K562 (cell line): Measurements from ENCODE around the gene MKNK1. TPM values are rescaled to one million over a fixed set of nuclear protein-coding genes. Genes with fewer than 3 reads are reported as not detected.

ENCODE experiments used
- ATAC-seq: fragments of 200-7000 bp; cut with Tn5 transposase; 3 replicates; pipeline ENCODE4 v1.9.1; 2020; ENCODE audit warnings: moderate library complexity
- BruUV-seq: library from RNA; stranded (reverse); fragments of 400-500 nt; replicated peaks from 2 replicates; lab custom pipeline; 2021; lab: Mats Ljungman, UMichigan
- CTCF ChIA-PET: fragments of 300-600 bp; formaldehyde crosslinking; extraction: SDS; loops from one replicate; lab custom pipeline; 2021; ENCODE audit warnings: low intra/inter-chr PET ratio; lab: Yijun Ruan, JAX
- POLR2A ChIA-PET: fragments of 300-600, 350-650 bp; sonication (Branson Sonifier 250); formaldehyde crosslinking; extraction: SDS; loops from one replicate; lab custom pipeline; 2021; ENCODE audit warnings: antibody characterized with exemption, inconsistent platforms; lab: Yijun Ruan, JAX
- DNase-seq, 4 experiments: peaks; one replicate each; pipeline versions ENCODE4 v3.0.0 to v3.0.0-alpha.2; 2011 to 2018; ENCODE audit warnings: low spot score in 3 of 4, mixed read lengths in 3 of 4; ENCODE audit errors: extremely low read depth in 1 of 4
- FAIRE-seq: peaks from 2 replicates; lab custom pipeline; 2011; peaks lifted over from hg19 to GRCh38; lab: Jason Lieb, UNC
- H2AFZ ChIP-seq: 2 replicates; pipeline ENCODE4 v1.6.0; 2011; ENCODE audit warnings: low read depth, low read length, control low read depth, inconsistent platforms
- H3K27ac ChIP-seq: fragments of 200-600 bp; 3 replicates; pipeline ENCODE4 v1.8.0; 2011; ENCODE audit warnings: low read depth, mild to moderate bottlenecking, control low read depth, inconsistent platforms, low read length, moderate library complexity, mixed read lengths; ENCODE audit errors: extremely low read depth
- H3K27me3 ChIP-seq, 2 experiments: fragments of 300-600 bp in 1 of 2; 2 replicates in 1 of 2; 3 replicates in 1 of 2; pipeline versions ENCODE4 v1.6.0 to v1.8.0; 2011; ENCODE audit warnings: inconsistent platforms in 2 of 2, low read length in 2 of 2, mild to moderate bottlenecking in 1 of 2, mixed read lengths in 1 of 2, moderate library complexity in 1 of 2; ENCODE audit not compliant: control insufficient read depth in 2 of 2, insufficient read depth in 2 of 2
- H3K36me3 ChIP-seq: fragments of 300-600 bp; 3 replicates; pipeline ENCODE4 v1.8.0; 2011; ENCODE audit warnings: mild to moderate bottlenecking, low read length, inconsistent platforms; ENCODE audit not compliant: control insufficient read depth, insufficient read depth
- H3K4me1 ChIP-seq, 2 experiments: fragments of 200-600 bp in 1 of 2; replicated peaks in 1 of 2; 2 replicates in 1 of 2; 3 replicates in 1 of 2; pipeline versions ENCODE4 v1.5.1 to v1.8.0; 2011; ENCODE audit warnings: inconsistent platforms in 2 of 2, low read length in 2 of 2, mild to moderate bottlenecking in 1 of 2, mixed read lengths in 1 of 2, moderate library complexity in 1 of 2; ENCODE audit not compliant: control insufficient read depth in 2 of 2, insufficient read depth in 2 of 2
- H3K4me2 ChIP-seq: 2 replicates; pipeline ENCODE4 v1.6.1; 2011; ENCODE audit warnings: low read length, control low read depth, inconsistent platforms, mixed read lengths; ENCODE audit not compliant: insufficient read depth
- H3K4me3 ChIP-seq: fragments of 200-600 bp; sonication (generic), shearing (Covaris generic); 2 replicates; pipeline ENCODE4 v1.5.1; 2016; ENCODE audit warnings: control low read depth, inconsistent platforms
- H3K79me2 ChIP-seq: fragments of 200-600 bp; 3 replicates; pipeline ENCODE4 v1.8.0; 2011; ENCODE audit warnings: low read length, inconsistent platforms; ENCODE audit not compliant: control insufficient read depth, insufficient read depth
- H3K9ac ChIP-seq, 2 experiments: 2 replicates each; pipeline versions ENCODE4 v1.6.0 to v1.6.1; 2011; ENCODE audit warnings: low read depth in 2 of 2, low read length in 2 of 2, control low read depth in 1 of 2, inconsistent platforms in 1 of 2, mild to moderate bottlenecking in 1 of 2, mixed read lengths in 1 of 2; ENCODE audit not compliant: insufficient read depth in 1 of 2
- H3K9me1 ChIP-seq: one replicate; pipeline ENCODE4 v1.6.0; 2011; ENCODE audit warnings: inconsistent platforms, mild to moderate bottlenecking, low read length, moderate library complexity; ENCODE audit not compliant: control insufficient read depth, insufficient read depth
- H3K9me3 ChIP-seq: replicated peaks from 2 replicates; pipeline ENCODE4 v1.5.1; 2011; ENCODE audit warnings: low read depth, low read length, inconsistent platforms; ENCODE audit not compliant: control insufficient read depth, insufficient read depth
- H4K20me1 ChIP-seq: replicated peaks from 2 replicates; pipeline ENCODE4 v1.6.1; 2011; ENCODE audit warnings: low read length, inconsistent platforms, mixed read lengths; ENCODE audit not compliant: control insufficient read depth, insufficient read depth
- GATA2 ChIP-seq: sonication (generic); formaldehyde crosslinking; IDR thresholded peaks from 2 replicates; pipeline ENCODE4 v1.4.0; 2020; ENCODE audit warnings: mild to moderate bottlenecking, missing genetic modification reagents
- MYNN ChIP-seq, 2 experiments: sonication (generic); formaldehyde crosslinking in 1 of 2; IDR thresholded peaks; 2 replicates each; pipeline versions ENCODE4 v1.5.0 to v1.6.1; 2016 to 2020; ENCODE audit warnings: antibody characterized with exemption in 1 of 2, missing genetic modification reagents in 1 of 2
- NFE2 ChIP-seq: IDR thresholded peaks from 2 replicates; pipeline ENCODE4 v1.6.1; 2014; ENCODE audit warnings: antibody characterized with exemption, low read depth
- NFE2L1 ChIP-seq: fragments of 450-650 bp; IDR thresholded peaks from 2 replicates; pipeline ENCODE4 v1.6.1; 2016; ENCODE audit warnings: missing genetic modification characterization, low read depth, mild to moderate bottlenecking, missing compliant biosample characterization, moderate library complexity, borderline replicate concordance
- NFIX ChIP-seq: fragments of 250-450 bp; sonication (Bioruptor Pico); IDR thresholded peaks from 2 replicates; pipeline ENCODE4 v1.4.0; 2020; ENCODE audit warnings: low read depth, mild to moderate bottlenecking, moderate library complexity
- NKRF ChIP-seq: fragments of 450-650 bp; IDR thresholded peaks from 2 replicates; pipeline ENCODE4 v1.6.1; 2016; ENCODE audit warnings: borderline replicate concordance
- NR0B1 ChIP-seq: fragments of 450-650 bp; IDR thresholded peaks from one replicate; pipeline ENCODE4 v1.6.1; 2018; ENCODE audit warnings: mild to moderate bottlenecking, moderate library complexity; ENCODE audit not compliant: partially characterized antibody
- PCBP1 ChIP-seq: fragments of 200-400 bp; formaldehyde crosslinking; IDR thresholded peaks from 2 replicates; pipeline ENCODE4 v1.6.1; 2018; ENCODE audit warnings: mild to moderate bottlenecking, low read depth, low read length; ENCODE audit not compliant: poor library complexity, severe bottlenecking
- PREB ChIP-seq: sonication (generic); formaldehyde crosslinking; IDR thresholded peaks from 2 replicates; pipeline ENCODE4 v1.8.1; 2023; ENCODE audit warnings: mild to moderate bottlenecking, missing genetic modification reagents
- TAF7 ChIP-seq: fragments of 450-650 bp; IDR thresholded peaks from 2 replicates; pipeline ENCODE4 v1.6.1; 2016; ENCODE audit warnings: missing genetic modification characterization, missing compliant biosample characterization
- TFE3 ChIP-seq: fragments of 450-650 bp; formaldehyde crosslinking; IDR thresholded peaks from 2 replicates; pipeline ENCODE4 v1.4.0; 2020; ENCODE audit warnings: mild to moderate bottlenecking, mixed read lengths
- THRB ChIP-seq: fragments of 450-650 bp; formaldehyde crosslinking; conservative IDR thresholded peaks from 2 replicates; pipeline ENCODE4 v1.4.0; 2022; ENCODE audit warnings: mild to moderate bottlenecking, missing genetic modification characterization
- ZNF347 ChIP-seq: fragments of 450-650 bp; formaldehyde crosslinking; IDR thresholded peaks from 2 replicates; pipeline ENCODE4 v1.4.0; 2020; ENCODE audit warnings: low read depth, mild to moderate bottlenecking, moderate library complexity
- ZNF780A ChIP-seq: fragments of 250-450 bp; sonication (Bioruptor Pico); IDR thresholded peaks from 2 replicates; pipeline ENCODE4 v1.5.0; 2021; ENCODE audit warnings: mild to moderate bottlenecking
- WGBS: fragments of 100-300 bp; shearing (Covaris generic); methylation state at CpG from one replicate; pipeline ENCODE4 v1.1.6; 2016; ENCODE audit warnings: low coverage, mixed read lengths; ENCODE audit not compliant: insufficient coverage; ENCODE audit errors: missing lambda C conversion rate; 5-methylcytosine and 5-hydroxymethylcytosine counted together
- in situ Hi-C: fragments of 300-500 bp; cut with MboI; formaldehyde crosslinking; loops from 4 replicates; pipeline ENCODE4 v1.15.0; 2018; ENCODE audit warnings: inconsistent platforms, mixed read lengths
- intact Hi-C: fragments of 100-400 bp; cut with micrococcal nuclease; formaldehyde crosslinking; loops from 2 replicates; pipeline ENCODE4 v1.14.2; 2022
- polyA plus RNA-seq, 8 experiments: library from polyadenylated mRNA; depleted of rRNA in 4 of 8; stranded (reverse) in 5 of 8; unstranded in 3 of 8; fragments of >200 nt; fragmentation: Nextera tagmentation in 2 of 8; fragmentation: Illumina TruSeq in 1 of 8; extraction: Ambion mirVana in 2 of 8; extraction: Trizol in 1 of 8; gene quantifications; 2 replicates each; pipeline versions ENCODE4 v1.2.1 to v1.2.3, GENCODE V29; 2011 to 2014; ENCODE audit warnings: inconsistent platforms in 1 of 8, missing spikeins in 1 of 8
- total RNA-seq, 7 experiments: library from RNA; depleted of rRNA in 6 of 7; stranded (reverse); fragments of >200 nt in 6 of 7; fragmentation: Illumina TruSeq in 2 of 7; extraction: Trizol in 2 of 7; gene quantifications; 2 replicates each; pipeline versions ENCODE4 v1.2.1 to v1.2.3, GENCODE V29; 2011 to 2021; ENCODE audit warnings: low replicate concordance in 1 of 7

MKNK1 gene
- total and polyA plus RNA-seq, 9 of the 15 experiments (the other 6 are each of a cell fraction or from before 2014, with no cell fraction given) = 27.7 to 51.3 (median 43.7) TPM

- Histone ChIP-seq H3K27ac (no peak overlapping the region), H3K36me3 (no peaks in the 10 kb centered on the region), H3K27me3 (no peaks in the 10 kb centered on the region), H3K4me3 (no peak overlapping the region), H3K4me1 (peaks cover 22 to 35% of the 10 kb centered on the region in 2 experiments), H2AFZ (no peak overlapping the region), H3K9me3 (no peaks in the 10 kb centered on the region), H4K20me1 (peaks cover 3% of the 10 kb centered on the region), H3K4me2 (no peak overlapping the region), H3K9ac (no peak overlapping the region; a peak in 1 of 4 replicates), H3K79me2 (peaks cover 4% of the 10 kb centered on the region; the same call in 2 of the 3 replicates), H3K9me1 (no peaks in the 10 kb centered on the region)
- CTCF ChIA-PET = no interaction called here
- in situ Hi-C loops = loop anchor here (5.0 kb wide), 1 partner anchor 104 kb away; no protein-coding TSS in a partner anchor
- ATAC-seq = no peak
- no peak for FAIRE-seq
- WGBS = 67% methylated on average over 3 of the region's 3 CpGs
- no peak for DNase-seq
- intact Hi-C loops = no loop called here
- TF ChIP-seq NR0B1 (no peak), NKRF (no peak), NFIX (CRISPR knock-in tag) (no peak), MYNN (IDR thresholded peaks at IDR 0.05) (no peak), MYNN (CRISPR knock-in tag; IDR thresholded peaks at IDR 0.05) (no peak), TAF7 (tag) (no peak), PREB (no peak), ZNF780A (CRISPR knock-in tag) (no peak), PCBP1 (no peak), NFE2 (no peak), GATA2 (CRISPR knock-in tag) (no peak), NFE2L1 (tag) (no peak), TFE3 (CRISPR knock-in tag) (no peak), ZNF347 (CRISPR knock-in tag) (no peak), THRB (no peak)
- POLR2A ChIA-PET = interaction anchor here (0.8 to 3.0 kb wide), 6 partner anchors 8 to 101 kb away, joined by 3 to 38 read pairs (median 4); partner anchors contain the start of genes EFCAB14 and MKNK1
- no TSS peak for BruUV-seq
Measured at GRCh38 chr1:46617833-46618232, 13.8 kb upstream of the MKNK1 start.
